GM18505 (cell line): ENCODE data around the gene SPATS2.

Experiments used
- ATAC-seq: cut with Tn5 transposase; IDR thresholded peaks from one replicate; pipeline ENCODE4 v1.9.1; 2021; ENCODE audit not compliant: unreplicated experiment
- POLR2A ChIP-seq: IDR thresholded peaks from 4 replicates; pipeline ENCODE4 v1.6.1; 2011; ENCODE audit warnings: borderline replicate concordance; ENCODE audit not compliant: insufficient read depth, insufficient read length; ENCODE audit errors: extremely low read depth

The SPATS2 gene

DNA sequence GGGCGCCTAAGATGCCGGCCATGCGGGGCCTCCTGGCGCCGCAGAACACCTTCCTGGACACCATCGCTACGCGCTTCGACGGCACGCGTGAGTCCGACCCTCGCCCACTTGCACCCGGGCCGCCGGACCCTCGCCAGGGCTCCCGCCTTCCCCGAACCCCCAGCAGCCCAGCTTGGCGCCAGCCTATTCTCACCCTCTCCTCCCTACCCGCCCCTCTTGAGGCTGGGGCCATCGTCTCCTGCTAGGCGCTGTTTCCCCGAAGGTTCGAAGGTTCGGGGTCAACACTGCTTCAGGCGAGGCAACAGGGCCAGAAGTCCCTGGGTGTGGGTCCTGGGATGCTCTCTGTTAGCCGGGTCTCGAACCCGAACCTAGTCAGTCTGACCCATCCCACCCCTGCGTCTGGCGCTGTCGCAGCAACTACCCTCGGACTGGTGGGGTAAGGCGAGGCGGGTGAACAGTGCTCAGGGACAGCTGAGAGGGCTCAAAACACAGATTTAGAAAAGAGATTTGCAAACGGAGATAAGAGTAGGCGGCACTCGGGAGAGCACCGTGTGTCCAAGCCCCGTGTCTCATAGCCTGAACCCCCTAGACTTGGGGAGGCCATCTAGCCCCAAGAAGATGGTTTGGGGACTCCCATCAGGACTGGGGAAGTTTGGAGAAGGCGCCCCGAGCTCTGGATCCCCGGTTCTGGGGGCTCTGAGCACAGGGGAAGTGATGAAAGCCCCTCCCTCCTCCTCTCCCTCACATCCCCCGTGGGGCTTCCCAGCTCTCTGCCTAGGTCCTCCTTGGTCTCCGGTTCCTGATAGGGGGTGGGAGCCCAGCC, 172.4 kb downstream of the SPATS2 start:
- no peak for ATAC-seq
- no peak for TF ChIP-seq POLR2A

- no peak for ATAC-seq
- TF ChIP-seq POLR2A = no peak
Measured at GRCh38 chr12:49540229-49541139, 173.2 kb downstream of the SPATS2 start.

GRCh38 chr12:49541140-49541861, 174.0 kb downstream of the SPATS2 start:
- no peak for ATAC-seq

DNA sequence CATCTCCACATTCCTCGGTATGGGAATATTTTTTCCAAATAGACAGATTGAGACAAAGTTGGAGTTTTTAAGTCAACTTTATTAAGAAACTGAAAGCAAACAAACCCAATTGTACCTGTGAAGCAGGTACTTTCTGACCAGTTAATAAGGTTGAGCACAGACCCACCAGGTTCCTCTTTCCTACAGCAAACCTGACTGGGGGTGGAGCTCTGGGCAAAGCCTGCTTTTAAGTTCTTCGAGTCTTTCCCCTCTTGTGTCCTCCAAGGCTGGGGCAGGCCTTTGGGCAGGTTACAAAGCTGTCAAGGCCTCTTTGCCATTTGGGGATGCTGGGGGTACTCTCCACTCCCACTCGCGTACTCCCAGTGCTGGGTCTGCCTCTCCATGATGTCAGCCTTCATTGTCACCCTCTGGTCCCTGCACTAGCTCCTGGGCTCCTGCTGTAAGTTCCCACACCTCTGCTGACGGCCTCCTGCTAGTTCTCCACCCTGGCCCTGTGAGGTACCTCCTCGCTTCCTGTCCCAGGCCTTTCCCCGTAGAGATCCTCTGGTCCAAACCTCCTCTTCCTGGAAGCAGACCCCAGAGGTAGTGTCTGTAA, 174.7 kb downstream of the SPATS2 start:
- ATAC-seq = no peak
- TF ChIP-seq POLR2A = no peak

More at GRCh38 chr12:49541140-49541861, 174.0 kb downstream of the SPATS2 start:
- no peak for TF ChIP-seq POLR2A

GRCh38 chr12:49542592-49543160, 175.4 kb downstream of the SPATS2 start:
- no peak for TF ChIP-seq POLR2A
- ATAC-seq = no peak

GRCh38 chr12:49543221-49543913, 176.1 kb downstream of the SPATS2 start:
- no peak for ATAC-seq
- TF ChIP-seq POLR2A = no peak

DNA sequence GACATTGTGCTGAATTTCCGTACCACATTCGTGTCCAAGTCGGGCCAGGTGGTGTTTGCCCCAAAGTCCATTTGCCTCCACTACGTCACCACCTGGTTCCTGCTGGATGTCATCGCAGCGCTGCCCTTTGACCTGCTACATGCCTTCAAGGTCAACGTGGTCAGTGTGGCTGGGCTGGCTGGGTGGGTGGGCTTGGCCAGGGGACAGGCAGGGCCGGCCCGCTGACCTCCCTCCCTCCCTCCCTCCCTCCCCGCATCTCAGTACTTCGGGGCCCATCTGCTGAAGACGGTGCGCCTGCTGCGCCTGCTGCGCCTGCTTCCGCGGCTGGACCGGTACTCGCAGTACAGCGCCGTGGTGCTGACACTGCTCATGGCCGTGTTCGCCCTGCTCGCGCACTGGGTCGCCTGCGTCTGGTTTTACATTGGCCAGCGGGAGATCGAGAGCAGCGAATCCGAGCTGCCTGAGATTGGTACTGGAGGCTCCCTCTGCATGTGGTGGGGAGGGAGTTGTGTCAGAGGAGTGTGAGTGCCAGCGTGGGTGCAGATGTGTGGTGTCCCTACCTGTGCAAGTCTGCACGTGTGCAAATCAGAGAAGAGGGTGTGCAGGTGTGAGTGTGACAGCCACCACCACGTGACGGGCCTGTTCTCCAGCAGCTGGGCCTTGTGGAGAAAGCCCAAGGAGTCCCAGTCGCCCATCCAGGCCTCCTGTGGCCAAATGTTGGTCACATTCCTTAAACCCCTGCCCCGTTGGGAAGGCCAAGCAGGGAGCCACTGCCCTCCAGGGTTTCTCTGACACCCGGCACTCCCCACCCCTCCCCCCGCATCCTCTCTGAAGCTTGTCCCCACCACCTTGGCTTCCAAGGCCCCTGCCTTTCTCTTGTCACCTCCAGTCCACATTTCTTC, 176.9 kb downstream of the SPATS2 start:
- no peak for TF ChIP-seq POLR2A
- no peak for ATAC-seq

DNA sequence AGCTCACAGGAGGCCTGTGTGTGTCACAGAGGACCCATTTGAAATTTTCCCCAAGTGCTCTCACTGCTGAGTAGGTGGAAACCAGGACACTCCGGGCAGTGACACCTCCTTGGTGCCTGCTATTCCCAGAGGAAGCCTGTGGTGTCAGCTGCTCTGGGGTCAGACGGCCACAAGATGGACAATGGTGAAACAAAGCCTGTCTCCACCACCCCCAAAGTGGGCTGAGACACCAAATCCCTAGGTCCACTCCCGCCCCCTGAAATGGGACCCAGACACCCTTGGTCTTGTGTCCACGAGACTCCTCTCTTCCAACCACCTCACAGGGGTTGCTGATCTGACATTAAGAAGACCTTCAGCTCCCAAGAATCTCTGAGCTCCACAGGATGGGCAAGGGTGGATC, 178.6 kb downstream of the SPATS2 start:
- TF ChIP-seq POLR2A = no peak

DNA sequence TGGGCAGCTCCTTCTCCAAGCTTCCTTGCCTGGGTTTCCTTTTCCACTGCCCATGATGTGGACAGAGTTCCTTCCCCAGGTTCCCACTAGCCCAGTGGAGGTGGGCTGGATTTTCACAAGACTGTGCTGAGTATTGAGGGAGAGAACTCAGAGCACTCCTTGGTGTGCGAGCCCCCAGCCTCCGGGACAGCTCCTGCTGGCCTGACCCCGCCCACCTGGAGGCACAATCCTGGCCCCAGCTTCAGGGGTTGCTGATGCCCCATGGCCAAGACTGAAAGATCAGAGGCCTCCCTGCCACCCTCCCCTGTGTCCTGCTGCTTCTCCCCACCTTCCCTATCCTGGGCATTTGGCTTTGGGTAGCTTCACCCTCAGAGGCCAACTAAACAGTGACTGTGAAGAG, 179.2 kb downstream of the SPATS2 start:
- no peak for TF ChIP-seq POLR2A
- no peak for ATAC-seq

More for the DNA sequence above, 178.6 kb downstream of the SPATS2 start:
- ATAC-seq = no peak

GRCh38 chr12:49547090-49547690, 179.9 kb downstream of the SPATS2 start:
- ATAC-seq = no peak
- no peak for TF ChIP-seq POLR2A

- TF ChIP-seq POLR2A = no peak
- no peak for ATAC-seq
Measured at GRCh38 chr12:49548481-49548821, 181.2 kb downstream of the SPATS2 start.

- no peak for ATAC-seq
Measured at GRCh38 chr12:49548822-49549648, 181.8 kb downstream of the SPATS2 start.

More at GRCh38 chr12:49548822-49549648, 181.8 kb downstream of the SPATS2 start:
- no peak for TF ChIP-seq POLR2A
